H1 (cell line): ENCODE data around the gene PRR5L. TPM values are rescaled to one million over a fixed set of nuclear protein-coding genes. Genes with fewer than 3 reads are reported as not detected.

Experiments
- CBX5 ChIP-seq: fragments of 300-800, 300-1000 bp; sonication (generic); IDR thresholded peaks from 2 replicates; pipeline ENCODE4 v1.7.1; 2016; ENCODE audit warnings: antibody characterized with exemption, low read length, low read depth
- CEBPB ChIP-seq: IDR thresholded peaks from 2 replicates; pipeline ENCODE4 v1.6.1; 2012; ENCODE audit warnings: low read depth, low read length
- FOSL1 ChIP-seq: IDR thresholded peaks from 2 replicates; pipeline ENCODE4 v1.6.1; 2011; ENCODE audit warnings: mild to moderate bottlenecking, low read depth, low read length, moderate library complexity; ENCODE audit not compliant: insufficient read depth
- JUN ChIP-seq: IDR thresholded peaks from 2 replicates; pipeline ENCODE4 v1.6.1; 2011; ENCODE audit warnings: low read depth, mild to moderate bottlenecking, improper control_type of control experiment, low read length
- KDM1A ChIP-seq: fragments of 200-600, 300-600 bp; sonication (generic); IDR thresholded peaks from 2 replicates; pipeline ENCODE4 v1.7.1; 2016; ENCODE audit warnings: mild to moderate bottlenecking, low read length, borderline replicate concordance
- NANOG ChIP-seq: IDR thresholded peaks from 2 replicates; pipeline ENCODE4 v1.6.1; 2011; ENCODE audit warnings: low read length, low read depth, mild to moderate bottlenecking, inconsistent platforms; ENCODE audit not compliant: insufficient read depth, poor library complexity, severe bottlenecking
- polyA plus RNA-seq, 7 experiments: library from polyadenylated mRNA; depleted of rRNA in 3 of 7; stranded (reverse) in 5 of 7; unstranded in 2 of 7; fragments of >200 nt in 5 of 7; fragments of 200-250 nt in 2 of 7; gene quantifications; 1 replicate in 5 of 7; 2 replicates in 1 of 7; 4 replicates in 1 of 7; pipeline versions ENCODE4 v1.2.1 to v1.2.3, GENCODE V29; 2011 to 2013; ENCODE audit warnings: missing spikeins in 2 of 7, mixed read lengths in 2 of 7
- total RNA-seq: library from RNA; stranded (reverse); fragmentation: NEBNext Ultra II Directional; extraction: Animal tissue kit (Norgen Biotek cat#: 25700); gene quantifications from 2 replicates; pipeline ENCODE4 v1.2.1, GENCODE V29; 2021
- TF ChIP-seq, protein P1 (sequence below): fragments of 300-600 bp; sonication (generic); IDR thresholded peaks from 2 replicates; pipeline ENCODE4 v1.7.1; 2012; ENCODE audit warnings: low read length, moderate library complexity, mild to moderate bottlenecking, inconsistent platforms; ENCODE audit not compliant: insufficient replicate concordance
- TF ChIP-seq, protein P2 (sequence below), 3 experiments: IDR thresholded peaks; 1 replicate in 2 of 3; 2 replicates in 1 of 3; pipeline versions ENCODE4 v1.5.1 to v1.6.1; 2011; ENCODE audit warnings: low read length in 3 of 3, mild to moderate bottlenecking in 3 of 3, inconsistent platforms in 2 of 3, low read depth in 1 of 3, moderate library complexity in 1 of 3; ENCODE audit not compliant: insufficient read depth in 1 of 3; ENCODE audit errors: control extremely low read depth in 1 of 3
- TF ChIP-seq, protein P3 (sequence below): IDR thresholded peaks from 2 replicates; pipeline ENCODE4 v1.6.1; 2012; ENCODE audit warnings: inconsistent platforms

Gene PRR5L
- total and polyA plus RNA-seq, 2 of the 8 experiments (the other 6 are each of a cell fraction or from before 2014, with no cell fraction given), result 6.6 to 10.1 TPM

DNA sequence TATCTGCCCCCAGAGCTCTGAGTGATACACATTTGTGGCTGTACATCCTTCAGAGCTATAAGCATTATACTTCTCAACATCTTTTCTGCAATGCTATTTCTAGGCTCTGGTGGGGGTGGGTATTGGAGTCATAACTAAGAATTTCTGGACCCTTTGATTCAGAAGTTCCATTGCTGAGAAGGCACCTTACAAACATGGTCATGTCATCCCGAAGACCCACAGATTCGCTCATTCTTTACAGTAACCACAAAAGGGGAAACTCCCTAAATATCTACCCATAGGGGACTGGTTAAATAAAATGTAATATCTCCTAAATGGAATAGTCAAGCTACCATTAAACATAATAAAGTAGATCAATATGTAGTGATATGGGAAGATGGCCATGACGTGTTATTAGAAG is 98.8 kb downstream of the PRR5L start (continued):
- TF ChIP-seq, protein P1, sequence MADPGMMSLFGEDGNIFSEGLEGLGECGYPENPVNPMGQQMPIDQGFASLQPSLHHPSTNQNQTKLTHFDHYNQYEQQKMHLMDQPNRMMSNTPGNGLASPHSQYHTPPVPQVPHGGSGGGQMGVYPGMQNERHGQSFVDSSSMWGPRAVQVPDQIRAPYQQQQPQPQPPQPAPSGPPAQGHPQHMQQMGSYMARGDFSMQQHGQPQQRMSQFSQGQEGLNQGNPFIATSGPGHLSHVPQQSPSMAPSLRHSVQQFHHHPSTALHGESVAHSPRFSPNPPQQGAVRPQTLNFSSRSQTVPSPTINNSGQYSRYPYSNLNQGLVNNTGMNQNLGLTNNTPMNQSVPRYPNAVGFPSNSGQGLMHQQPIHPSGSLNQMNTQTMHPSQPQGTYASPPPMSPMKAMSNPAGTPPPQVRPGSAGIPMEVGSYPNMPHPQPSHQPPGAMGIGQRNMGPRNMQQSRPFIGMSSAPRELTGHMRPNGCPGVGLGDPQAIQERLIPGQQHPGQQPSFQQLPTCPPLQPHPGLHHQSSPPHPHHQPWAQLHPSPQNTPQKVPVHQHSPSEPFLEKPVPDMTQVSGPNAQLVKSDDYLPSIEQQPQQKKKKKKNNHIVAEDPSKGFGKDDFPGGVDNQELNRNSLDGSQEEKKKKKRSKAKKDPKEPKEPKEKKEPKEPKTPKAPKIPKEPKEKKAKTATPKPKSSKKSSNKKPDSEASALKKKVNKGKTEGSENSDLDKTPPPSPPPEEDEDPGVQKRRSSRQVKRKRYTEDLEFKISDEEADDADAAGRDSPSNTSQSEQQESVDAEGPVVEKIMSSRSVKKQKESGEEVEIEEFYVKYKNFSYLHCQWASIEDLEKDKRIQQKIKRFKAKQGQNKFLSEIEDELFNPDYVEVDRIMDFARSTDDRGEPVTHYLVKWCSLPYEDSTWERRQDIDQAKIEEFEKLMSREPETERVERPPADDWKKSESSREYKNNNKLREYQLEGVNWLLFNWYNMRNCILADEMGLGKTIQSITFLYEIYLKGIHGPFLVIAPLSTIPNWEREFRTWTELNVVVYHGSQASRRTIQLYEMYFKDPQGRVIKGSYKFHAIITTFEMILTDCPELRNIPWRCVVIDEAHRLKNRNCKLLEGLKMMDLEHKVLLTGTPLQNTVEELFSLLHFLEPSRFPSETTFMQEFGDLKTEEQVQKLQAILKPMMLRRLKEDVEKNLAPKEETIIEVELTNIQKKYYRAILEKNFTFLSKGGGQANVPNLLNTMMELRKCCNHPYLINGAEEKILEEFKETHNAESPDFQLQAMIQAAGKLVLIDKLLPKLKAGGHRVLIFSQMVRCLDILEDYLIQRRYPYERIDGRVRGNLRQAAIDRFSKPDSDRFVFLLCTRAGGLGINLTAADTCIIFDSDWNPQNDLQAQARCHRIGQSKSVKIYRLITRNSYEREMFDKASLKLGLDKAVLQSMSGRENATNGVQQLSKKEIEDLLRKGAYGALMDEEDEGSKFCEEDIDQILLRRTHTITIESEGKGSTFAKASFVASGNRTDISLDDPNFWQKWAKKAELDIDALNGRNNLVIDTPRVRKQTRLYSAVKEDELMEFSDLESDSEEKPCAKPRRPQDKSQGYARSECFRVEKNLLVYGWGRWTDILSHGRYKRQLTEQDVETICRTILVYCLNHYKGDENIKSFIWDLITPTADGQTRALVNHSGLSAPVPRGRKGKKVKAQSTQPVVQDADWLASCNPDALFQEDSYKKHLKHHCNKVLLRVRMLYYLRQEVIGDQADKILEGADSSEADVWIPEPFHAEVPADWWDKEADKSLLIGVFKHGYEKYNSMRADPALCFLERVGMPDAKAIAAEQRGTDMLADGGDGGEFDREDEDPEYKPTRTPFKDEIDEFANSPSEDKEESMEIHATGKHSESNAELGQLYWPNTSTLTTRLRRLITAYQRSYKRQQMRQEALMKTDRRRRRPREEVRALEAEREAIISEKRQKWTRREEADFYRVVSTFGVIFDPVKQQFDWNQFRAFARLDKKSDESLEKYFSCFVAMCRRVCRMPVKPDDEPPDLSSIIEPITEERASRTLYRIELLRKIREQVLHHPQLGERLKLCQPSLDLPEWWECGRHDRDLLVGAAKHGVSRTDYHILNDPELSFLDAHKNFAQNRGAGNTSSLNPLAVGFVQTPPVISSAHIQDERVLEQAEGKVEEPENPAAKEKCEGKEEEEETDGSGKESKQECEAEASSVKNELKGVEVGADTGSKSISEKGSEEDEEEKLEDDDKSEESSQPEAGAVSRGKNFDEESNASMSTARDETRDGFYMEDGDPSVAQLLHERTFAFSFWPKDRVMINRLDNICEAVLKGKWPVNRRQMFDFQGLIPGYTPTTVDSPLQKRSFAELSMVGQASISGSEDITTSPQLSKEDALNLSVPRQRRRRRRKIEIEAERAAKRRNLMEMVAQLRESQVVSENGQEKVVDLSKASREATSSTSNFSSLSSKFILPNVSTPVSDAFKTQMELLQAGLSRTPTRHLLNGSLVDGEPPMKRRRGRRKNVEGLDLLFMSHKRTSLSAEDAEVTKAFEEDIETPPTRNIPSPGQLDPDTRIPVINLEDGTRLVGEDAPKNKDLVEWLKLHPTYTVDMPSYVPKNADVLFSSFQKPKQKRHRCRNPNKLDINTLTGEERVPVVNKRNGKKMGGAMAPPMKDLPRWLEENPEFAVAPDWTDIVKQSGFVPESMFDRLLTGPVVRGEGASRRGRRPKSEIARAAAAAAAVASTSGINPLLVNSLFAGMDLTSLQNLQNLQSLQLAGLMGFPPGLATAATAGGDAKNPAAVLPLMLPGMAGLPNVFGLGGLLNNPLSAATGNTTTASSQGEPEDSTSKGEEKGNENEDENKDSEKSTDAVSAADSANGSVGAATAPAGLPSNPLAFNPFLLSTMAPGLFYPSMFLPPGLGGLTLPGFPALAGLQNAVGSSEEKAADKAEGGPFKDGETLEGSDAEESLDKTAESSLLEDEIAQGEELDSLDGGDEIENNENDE, result no peak
- TF ChIP-seq CEBPB, result no peak
- no peak for TF ChIP-seq NANOG
- no peak for TF ChIP-seq JUN
- TF ChIP-seq, protein P2, sequence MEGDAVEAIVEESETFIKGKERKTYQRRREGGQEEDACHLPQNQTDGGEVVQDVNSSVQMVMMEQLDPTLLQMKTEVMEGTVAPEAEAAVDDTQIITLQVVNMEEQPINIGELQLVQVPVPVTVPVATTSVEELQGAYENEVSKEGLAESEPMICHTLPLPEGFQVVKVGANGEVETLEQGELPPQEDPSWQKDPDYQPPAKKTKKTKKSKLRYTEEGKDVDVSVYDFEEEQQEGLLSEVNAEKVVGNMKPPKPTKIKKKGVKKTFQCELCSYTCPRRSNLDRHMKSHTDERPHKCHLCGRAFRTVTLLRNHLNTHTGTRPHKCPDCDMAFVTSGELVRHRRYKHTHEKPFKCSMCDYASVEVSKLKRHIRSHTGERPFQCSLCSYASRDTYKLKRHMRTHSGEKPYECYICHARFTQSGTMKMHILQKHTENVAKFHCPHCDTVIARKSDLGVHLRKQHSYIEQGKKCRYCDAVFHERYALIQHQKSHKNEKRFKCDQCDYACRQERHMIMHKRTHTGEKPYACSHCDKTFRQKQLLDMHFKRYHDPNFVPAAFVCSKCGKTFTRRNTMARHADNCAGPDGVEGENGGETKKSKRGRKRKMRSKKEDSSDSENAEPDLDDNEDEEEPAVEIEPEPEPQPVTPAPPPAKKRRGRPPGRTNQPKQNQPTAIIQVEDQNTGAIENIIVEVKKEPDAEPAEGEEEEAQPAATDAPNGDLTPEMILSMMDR (IDR thresholded peaks at IDR 0.05; ENCODE audit: control extremely low read depth in 1 of 3, insufficient read depth in 1 of 3, low read depth in 1 of 3, low read length in 3 of 3), result no peak
- TF ChIP-seq CBX5, result no peak
- no peak for TF ChIP-seq KDM1A
- TF ChIP-seq, protein P3, sequence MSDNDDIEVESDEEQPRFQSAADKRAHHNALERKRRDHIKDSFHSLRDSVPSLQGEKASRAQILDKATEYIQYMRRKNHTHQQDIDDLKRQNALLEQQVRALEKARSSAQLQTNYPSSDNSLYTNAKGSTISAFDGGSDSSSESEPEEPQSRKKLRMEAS, result no peak
- no peak for TF ChIP-seq FOSL1
